ENCODE measurements around the gene MYO16.

DNA sequence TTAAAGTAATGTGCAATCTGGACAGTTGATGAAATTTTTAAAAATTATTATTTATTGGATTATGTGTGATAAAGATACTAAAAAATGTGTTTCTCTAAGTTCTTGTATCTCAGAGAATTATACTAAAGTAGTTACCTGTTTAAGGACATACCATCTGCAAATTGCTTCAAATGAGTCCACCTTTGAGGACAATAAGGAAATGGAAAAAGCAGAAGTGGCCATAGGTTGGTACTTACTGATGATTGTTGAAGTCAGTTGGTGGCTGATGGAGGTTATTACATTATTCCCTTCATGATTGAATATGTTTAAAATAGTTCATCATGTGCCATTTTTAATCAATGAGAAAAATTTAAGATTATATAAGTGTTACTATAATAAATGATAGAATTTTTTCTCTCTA lies 367.0 kb downstream of the MYO16 start:
- no peak for TF ChIP-seq CTCF (IDR thresholded peaks at IDR 0.05)
- TF ChIP-seq ZFX (IDR thresholded peaks at IDR 0.05; ENCODE audit: borderline replicate concordance): no peak
